ENCODE data around the gene ENTPD7.
"Not testable (repeated sequence)": the region's sequence is repeated elsewhere in the genome, so short reads cannot be mapped to it uniquely, and the experiment has no call there.

The ENTPD7 gene

GRCh38 chr10:99659031-99659867 is at the start of gene ENTPD7:
TSS of gene ENTPD7 (plus strand) at chr10:99659509. CDS start at chr10:99659957, 448 bp downstream.
- DNase-seq (ENCODE audit: low read depth in 1 of 2, low spot score in 1 of 2), result peak; percentile 75 to 82

- DNase-seq (ENCODE audit: low read depth in 1 of 2, low spot score in 1 of 2), result no peak
Observed at GRCh38 chr10:99610221-99610620, 49.1 kb upstream of the ENTPD7 start.

- DNase-seq (ENCODE audit: low read depth in 1 of 2, low spot score in 1 of 2), result no peak
Observed at GRCh38 chr10:99611326-99611725, 48.0 kb upstream of the ENTPD7 start.

DNA sequence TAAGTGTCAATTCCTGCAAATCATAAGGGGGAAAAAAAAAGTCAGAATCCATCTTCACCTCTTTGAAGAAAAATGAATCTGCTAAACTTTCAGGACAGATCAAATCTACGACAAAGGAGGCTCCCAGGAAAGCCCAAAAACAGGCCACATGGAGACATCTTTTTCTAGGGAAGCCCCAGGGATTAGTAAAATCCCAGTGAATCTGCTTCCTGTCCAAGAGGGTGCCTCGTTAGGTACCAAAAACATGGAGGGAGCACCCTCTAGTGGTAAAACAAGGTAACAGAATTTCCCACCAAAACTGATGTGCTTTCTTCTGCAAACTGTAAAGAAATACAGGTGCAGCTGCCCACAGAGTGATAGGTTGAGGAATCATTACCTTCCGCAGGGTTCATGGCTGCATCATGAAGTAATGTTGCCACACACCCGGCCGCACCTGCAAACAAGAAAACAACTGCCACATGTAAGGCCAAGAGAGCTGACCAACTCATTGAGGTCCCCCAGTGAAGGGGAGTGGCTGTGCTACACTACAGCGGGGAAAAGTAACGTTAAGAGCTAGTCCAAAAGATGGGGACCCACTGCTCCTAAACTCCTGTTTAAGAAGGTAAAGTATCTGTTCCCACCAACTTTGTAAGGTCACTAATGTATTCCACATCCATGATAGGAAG is 47.0 kb upstream of the ENTPD7 start:
- DNase-seq (ENCODE audit: low read depth in 1 of 2, low spot score in 1 of 2), result no peak

DNA sequence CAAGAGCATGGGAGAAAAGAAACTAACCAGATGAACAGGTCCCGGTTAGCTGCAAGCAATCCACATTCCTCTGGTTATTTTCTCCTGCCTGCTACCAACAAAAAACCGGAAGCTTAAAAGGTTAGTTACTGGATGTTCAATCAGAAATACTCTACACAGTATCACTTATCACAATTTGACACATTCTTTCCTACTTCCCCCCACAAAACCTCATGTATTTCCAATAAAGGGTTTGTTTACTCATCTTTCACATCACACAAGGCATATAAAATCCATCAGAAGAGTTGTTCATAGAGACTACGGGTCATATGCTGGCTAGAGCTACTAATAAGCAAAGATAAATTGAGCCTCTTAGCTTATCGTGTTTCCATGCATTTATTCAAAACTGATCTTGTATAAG is 43.9 kb upstream of the ENTPD7 start:
- DNase-seq (ENCODE audit: low read depth in 1 of 2, low spot score in 1 of 2), result no peak

GRCh38 chr10:99617696-99618095 is 41.6 kb upstream of the ENTPD7 start:
- no peak for DNase-seq (ENCODE audit: low read depth in 1 of 2, low spot score in 1 of 2)

GRCh38 chr10:99619090-99619800 is 40.1 kb upstream of the ENTPD7 start:
- DNase-seq (ENCODE audit: low read depth in 1 of 2, low spot score in 1 of 2), result no peak

- peak in 1 of 2 donors; percentile 81 for DNase-seq (ENCODE audit: low read depth in 1 of 2, low spot score in 1 of 2)
Observed at GRCh38 chr10:99619851-99620710, 39.2 kb upstream of the ENTPD7 start, which contains the start of gene SLC25A28. TSS of gene SLC25A28 (minus strand) at chr10:99620439. CDS start at chr10:99620335, 104 bp downstream.

GRCh38 chr10:99620711-99621453 is 38.4 kb upstream of the ENTPD7 start:
- DNase-seq (ENCODE audit: low read depth in 1 of 2, low spot score in 1 of 2), result peak; percentile 80 to 82

- no peak for DNase-seq (ENCODE audit: low read depth in 1 of 2, low spot score in 1 of 2)
Observed at GRCh38 chr10:99621454-99622251, 37.7 kb upstream of the ENTPD7 start.

DNA sequence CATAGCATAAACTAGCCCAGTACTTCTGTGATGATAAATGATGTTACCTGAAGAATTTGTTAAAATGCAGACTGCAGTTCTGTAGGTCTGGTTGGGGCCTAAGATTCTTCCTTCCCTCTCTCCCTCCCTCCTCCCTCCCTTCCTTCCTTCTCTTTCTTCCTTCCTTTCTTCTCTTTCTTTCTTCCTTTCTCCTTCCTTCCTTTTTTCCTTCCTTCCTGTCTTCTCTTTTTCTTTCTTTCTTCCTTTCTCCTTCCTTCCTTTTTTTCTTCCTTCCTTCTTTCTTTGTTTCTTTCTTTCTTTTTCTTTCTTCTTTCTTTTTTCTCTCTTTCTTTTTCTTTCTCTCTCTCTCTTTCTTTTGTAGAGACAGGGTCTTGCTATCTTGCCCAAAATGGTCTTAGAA is 35.4 kb upstream of the ENTPD7 start:
- DNase-seq (ENCODE audit: low read depth in 1 of 2, low spot score in 1 of 2), result no peak

GRCh38 chr10:99625124-99625523 is 34.2 kb upstream of the ENTPD7 start:
- DNase-seq (ENCODE audit: low read depth in 1 of 2, low spot score in 1 of 2), result not testable (repeated sequence)

DNA sequence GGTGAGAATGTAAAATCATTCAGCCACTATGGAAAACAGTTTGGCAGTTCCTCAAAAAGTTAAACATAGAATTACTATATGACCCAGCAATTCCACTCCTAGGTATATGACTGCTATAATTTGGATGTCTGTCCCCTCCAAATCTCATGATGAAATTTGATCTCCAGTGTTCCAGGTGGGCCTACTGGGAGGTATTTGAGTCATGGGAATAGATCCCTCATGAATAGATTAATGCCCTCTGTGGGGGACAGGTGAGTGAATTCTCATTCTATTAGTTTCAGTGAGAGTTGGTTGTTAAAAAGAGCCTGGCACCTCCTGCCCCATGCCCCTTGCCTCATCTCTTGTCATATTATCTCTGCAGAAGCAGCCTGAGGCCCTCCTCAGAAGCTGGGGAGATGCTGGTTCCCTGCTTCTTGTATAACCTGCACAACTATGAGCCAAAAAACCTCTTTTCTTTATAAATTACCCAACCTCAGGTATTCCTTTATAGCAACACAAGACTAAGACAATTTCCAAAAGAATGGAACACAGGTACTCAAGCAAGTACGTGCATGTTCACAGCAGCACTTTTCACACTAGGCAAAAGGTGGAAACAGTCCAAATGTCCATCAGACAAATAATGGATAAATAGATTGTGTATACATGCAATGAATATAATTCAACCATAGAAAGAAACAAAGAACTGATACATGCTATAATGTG is 30.2 kb upstream of the ENTPD7 start:
- no peak for DNase-seq (ENCODE audit: low read depth in 1 of 2, low spot score in 1 of 2)

GRCh38 chr10:99629625-99629978 is 29.7 kb upstream of the ENTPD7 start:
- DNase-seq (ENCODE audit: low read depth in 1 of 2, low spot score in 1 of 2), result no peak

DNA sequence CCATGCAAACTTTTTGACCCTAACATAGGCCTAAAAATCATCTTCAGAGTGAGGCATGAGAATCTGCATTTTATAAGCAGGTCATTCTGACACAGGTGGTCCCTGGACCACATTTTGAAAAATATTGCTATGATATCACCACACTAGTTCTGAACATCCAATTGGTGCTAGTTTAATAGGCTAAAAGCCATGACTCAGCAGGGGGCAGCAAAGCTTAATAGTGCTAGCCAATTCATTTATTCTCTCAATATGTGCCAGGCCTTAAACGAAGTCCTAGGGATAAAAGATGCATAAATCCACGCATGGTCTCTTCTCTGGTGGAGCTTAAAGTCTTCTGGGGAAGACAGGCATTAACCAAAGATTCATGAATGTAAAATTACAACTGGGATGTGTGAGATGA is 28.9 kb upstream of the ENTPD7 start:
- no peak for DNase-seq (ENCODE audit: low read depth in 1 of 2, low spot score in 1 of 2)

GRCh38 chr10:99630991-99631390 is 28.3 kb upstream of the ENTPD7 start:
- DNase-seq (ENCODE audit: low read depth in 1 of 2, low spot score in 1 of 2), result no peak

DNA sequence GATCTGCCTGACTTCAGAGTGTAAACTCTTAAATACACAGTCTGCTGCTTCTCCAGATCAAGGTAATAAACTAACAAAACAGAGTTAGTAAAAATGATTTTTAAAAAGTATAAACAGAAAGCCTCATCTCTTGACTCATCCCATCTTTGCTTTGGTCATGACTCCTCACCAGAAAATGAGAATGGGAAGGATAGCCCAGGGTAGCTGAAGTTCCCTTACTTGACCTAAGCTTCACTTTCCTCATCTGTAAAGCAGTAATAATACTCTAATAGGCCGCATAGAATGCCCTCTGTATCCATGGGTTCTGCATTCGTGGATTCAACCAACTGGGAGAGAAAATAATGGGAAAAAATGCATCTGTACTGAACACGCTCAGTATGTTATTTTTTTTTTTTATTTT is 27.8 kb upstream of the ENTPD7 start:
- DNase-seq (ENCODE audit: low read depth in 1 of 2, low spot score in 1 of 2), result no peak

GRCh38 chr10:99633832-99634231 is 25.5 kb upstream of the ENTPD7 start:
- no peak for DNase-seq (ENCODE audit: low read depth in 1 of 2, low spot score in 1 of 2)
